Measurements from ENCODE around the gene PIGO. TPM values are rescaled to one million over a fixed set of nuclear protein-coding genes. Genes with fewer than 3 reads are reported as not detected.

The PIGO gene
- total RNA-seq, 1 donor from 2014 or later, result 9.3 TPM

DNA sequence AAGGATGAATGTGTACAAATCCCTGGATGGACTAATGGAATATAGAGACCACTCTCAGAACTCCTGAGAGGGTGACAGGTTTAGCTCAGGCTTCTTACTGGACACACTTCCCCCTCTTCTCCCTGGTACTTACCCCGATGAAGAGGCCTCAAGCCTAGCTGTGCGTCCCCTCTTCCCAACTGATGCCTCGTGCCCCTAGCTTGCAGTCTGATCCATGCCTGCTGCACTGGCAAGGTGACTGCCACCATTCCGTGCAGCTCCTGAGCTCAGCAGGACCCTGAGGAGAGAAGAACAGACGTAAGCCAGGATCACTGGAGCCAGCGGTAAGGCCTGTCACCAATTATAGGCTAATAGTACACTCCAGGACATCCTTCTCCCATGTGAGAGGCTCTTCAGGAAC is 12.1 kb upstream of the PIGO start:
- intact Hi-C loops (cut with DNase I), result no loop called here

DNA sequence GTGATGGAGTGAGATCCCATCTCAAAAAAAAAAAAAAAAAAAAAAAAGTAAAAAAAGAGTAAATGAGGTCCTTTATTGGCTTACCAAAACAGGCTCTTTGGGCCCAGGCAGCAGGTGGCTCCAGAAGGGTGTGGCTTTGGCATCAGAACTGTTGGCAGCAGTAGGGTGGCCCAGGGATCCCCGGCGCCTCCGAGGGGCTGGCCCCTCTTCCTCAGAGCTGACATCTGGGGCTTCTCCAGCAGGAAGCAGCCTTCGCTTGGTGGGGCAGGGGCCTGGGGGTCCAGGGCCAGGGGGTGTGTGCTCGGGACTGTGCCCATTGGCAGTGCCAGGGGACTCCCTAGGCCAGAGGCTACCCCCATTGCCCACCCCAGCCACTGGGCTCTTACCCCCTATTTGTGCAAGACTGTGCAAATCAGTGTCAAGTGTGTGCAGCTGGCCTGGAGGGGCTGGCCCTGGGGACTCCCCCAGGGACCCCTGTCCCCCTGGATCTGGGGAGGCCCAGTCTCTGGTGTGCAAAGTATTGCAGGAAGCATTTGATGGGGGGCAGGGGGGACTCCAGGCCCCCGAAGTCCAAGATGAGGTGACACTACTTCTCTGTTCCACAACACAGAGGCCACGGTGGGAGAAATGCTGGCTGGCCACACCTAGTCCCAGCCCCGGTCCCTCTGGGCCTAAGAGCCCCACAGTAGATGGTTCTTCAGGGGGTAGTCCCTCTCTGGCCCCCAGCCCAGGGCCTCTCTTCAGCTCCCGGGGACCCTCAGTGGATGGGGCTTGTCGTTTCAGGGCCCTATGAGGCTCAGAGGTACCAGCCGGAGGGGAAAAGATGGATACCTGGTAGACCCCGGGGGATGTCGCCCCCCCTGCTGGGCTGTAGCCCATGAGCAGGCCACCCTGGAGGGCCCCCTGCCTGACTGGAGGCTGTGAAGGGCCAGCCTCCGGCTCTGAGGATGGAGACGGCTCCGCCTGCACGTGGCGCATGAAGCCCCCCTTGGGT is 11.2 kb upstream of the PIGO start:
- intact Hi-C loops (cut with DNase I), result no loop called here
- no peak for DNase-seq (ENCODE audit: low spot score)

More for the DNA sequence above, 12.1 kb upstream of the PIGO start:
- no peak for DNase-seq (ENCODE audit: low spot score)

DNA sequence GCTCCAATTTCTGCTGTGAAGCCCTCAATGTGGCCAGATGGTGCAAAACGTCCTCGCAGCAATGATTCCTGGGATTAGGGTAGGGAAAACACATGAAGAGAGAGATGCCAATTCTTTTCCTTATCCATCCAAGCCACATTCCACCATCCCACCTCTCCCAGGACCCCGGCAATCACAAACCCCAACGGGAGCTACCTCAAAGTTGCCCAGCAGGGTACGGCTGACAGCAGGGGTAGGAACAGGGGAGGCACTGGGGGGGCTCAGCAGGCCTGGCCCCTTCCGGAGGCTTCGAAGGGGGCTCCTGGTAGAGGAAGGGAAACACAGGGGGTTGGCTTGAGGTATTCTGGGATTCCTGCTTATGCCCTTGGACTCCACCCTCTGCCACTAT is 9.9 kb upstream of the PIGO start:
- intact Hi-C loops (cut with DNase I), result no loop called here
- no peak for DNase-seq (ENCODE audit: low spot score)

DNA sequence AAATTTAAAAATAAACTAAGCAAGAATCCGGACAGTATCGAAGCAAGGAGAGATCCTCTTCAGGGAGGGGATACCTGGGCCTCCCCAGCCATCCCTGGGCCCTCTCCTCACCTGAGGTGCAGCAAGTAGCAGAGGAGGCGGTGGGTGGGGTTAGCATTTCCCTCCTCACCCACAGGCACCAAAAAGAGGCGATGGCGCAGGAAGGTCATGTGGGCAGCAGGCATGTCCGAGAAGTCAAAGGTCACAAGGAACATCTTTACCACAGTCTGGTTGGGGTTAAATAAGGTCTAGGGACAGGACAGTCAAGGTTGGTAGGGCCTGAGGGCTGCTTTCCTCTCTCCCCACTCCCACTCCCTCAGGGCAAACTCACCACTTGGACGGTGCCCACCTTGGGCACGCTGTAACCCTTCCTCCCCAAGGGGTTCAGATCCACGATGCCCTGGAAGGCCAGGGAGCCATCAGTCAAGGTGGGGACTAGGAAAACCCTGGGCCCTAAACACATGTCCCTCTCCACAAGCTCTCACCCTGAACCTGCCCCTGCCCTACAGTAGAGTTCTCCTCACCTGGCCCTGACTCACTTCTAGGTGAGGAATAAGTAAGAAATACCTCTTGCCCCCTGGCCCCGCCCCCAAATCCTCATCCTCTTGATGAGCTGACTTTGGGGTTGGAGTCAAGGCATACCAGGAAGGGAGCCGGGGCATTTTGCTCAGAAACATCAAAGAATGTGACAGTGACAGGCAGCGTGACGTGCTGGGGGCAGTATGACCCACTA is 9.4 kb upstream of the PIGO start:
- DNase-seq (ENCODE audit: low spot score), result no peak
- intact Hi-C loops (cut with DNase I), result no loop called here

DNA sequence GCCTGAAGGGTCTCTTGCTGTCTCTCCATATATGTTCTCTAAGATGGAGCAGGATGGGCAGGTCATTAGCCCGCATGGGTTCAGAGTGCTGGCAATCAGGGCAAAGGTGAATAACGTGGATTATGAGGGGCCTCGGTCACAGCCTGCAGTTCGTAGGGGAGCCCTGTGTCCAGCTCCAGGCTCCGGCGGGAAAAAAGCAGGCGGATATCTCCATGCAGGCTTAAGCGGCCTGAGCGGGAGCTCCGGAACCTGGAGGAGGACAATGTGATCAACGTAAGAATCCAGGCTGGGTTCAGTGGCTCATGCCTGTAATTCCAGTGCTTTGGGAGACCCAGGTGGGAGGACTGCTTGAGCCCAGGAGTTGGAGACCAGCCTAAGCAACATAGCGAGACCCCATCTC is 8.7 kb upstream of the PIGO start:
- no peak for DNase-seq (ENCODE audit: low spot score)
- intact Hi-C loops (cut with DNase I), result no loop called here

DNA sequence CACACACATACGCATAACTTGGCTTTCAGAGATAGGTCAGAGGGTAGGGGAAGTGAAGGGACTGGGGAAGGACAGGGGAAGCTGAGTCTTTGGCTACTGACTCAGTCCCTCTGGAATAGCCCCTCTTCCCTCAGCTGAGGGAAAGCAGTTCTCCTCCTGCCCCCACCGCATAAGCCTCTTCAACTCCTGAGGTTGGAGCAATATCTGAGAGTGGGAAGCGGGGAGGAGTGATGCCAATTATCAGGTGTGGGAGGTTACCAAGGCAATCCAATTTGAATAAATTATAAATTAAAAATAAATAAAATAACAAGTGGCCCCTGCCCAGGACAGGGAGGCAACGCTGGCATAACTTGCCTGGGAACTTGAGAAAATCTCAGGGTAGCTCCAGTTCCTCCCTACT is 8.2 kb upstream of the PIGO start:
- no peak for DNase-seq (ENCODE audit: low spot score)
- intact Hi-C loops (cut with DNase I), result no loop called here

DNA sequence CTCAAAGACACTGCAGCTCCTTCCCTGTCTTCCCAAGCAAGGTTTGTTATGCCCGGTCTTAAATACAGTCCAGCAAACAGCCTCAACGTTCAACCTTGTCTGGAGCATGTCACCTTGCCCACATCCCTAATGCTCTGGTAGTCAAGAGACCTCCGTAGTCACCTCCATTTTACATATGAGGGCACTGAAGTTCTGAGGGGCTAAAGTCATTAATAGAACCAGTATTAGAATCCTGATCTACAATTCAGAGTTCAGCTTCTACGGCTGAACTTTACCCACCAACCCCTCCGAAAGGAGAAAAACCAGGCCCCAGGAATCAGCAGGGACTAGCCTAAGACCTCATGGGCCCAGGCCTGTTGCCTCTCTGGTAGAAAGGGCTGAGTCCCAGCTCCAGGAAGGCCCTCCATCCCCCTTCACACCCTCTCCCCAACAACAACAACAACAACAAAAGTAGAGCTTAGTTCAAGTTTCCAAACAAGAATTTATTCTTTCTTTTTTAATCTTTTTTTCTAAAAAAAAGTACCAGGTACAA is 7.3 kb upstream of the PIGO start:
- no peak for DNase-seq (ENCODE audit: low spot score)
- intact Hi-C loops (cut with DNase I), result no loop called here

DNA sequence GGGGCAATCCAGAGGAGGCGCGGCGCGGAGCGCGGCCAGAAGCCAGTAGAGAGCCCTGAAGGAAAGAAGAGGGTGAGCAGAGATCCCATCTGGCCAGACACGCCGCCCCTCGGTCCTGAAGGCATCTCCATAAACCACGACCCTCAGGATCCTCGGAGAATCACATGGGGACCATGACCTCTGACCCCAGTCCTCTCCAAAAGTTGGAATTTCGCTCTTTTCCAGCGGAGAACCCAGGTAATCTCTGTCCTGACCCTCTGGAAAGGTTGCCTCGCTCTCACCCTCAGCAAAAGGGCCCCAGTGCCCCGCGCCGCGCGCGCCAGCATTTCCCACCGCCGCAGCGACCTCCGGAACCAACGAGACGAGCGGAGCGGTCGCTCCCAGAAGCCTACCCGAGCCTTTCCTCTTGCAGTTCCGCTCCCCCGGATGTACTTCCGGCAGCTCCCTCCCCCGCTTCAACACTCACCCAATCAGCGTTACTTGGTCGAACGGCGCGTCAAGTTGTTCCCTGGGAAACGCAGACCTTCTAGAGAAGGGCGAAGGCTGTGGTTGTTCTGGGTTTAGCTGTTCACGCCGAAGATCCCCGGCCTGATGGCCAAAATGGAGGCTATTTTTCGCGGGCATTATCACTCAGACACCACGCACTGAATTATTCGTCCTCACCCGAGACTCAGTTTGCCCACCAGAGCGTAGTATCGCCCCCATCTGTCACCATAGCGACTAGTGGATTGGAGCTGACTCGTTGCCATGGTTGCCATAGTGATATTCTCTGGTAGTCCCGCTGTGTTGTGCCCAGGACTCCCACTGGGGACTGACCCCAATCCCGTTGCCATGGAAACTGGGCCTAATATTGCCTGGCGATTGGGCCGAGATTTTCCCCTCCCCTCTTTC is 6.6 kb upstream of the PIGO start, which contains the start of gene STOML2:
TSS of gene STOML2 (minus strand) at position 363 of the 891 bp plus-strand sequence. CDS start at position 326, 37 bp downstream.
- intact Hi-C loops (cut with DNase I), result no loop called here
- peak; percentile 97 for DNase-seq (ENCODE audit: low spot score)

DNA sequence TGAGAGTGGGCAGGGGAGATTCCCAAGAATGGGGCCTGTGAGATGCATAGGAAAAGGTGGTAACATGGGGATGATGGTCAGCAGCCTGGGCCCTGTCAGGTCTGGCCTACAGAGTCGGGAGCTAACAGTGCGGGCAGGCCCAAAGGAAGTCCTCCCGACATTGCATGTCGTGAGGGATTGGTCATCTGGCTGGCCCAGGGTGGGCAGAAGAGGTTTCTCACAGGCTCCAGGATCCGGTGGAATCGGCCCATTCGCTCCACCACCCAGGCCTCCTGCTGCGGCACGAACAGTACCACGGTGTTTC is 6.0 kb upstream of the PIGO start:
- DNase-seq (ENCODE audit: low spot score), result no peak
- intact Hi-C loops (cut with DNase I), result no loop called here

DNA sequence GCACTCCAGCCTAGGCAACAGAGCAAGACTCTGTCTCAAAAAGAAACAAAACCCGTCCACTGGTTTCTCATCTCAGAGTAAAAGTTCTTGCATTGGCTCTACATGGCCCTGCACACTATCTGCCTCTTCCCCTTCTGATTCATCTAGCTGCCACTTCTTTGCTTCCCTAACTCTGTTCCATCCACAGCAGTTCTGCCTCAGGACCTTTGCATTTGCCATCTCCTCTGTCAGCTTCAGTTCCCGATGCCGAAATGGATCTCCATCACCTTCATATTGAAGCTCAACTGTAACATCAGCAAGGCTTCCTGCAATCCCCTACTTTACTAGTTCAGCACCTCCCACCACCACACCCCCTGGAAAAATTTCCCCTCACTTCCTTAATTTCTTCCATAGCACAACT is 1.2 kb upstream of the PIGO start:
- intact Hi-C loops (cut with DNase I), result loop anchor here (2.0 kb wide), 1 partner anchor 17 kb away; no protein-coding TSS in a partner anchor
- DNase-seq (ENCODE audit: low spot score), result no peak

DNA sequence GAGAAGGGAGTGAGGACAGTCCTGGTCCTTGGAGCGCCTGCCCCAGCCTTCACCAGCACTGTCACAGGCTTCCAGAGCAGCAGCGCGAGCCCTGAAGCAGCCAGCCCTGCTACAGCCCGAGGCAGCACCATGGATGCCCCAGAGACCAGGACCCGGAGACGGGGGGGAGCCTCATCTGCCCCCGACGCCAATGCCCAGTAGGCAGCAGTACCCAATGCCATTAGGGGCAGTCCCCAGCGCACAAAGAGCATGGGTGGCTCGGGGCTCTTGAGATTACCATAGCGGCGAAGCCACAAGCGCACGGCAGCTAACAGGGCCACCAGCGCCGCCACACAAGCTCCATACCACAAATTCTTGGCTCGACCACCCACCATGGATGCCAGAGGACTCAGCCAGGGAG is 4.9 kb downstream of the PIGO start:
- no peak for DNase-seq (ENCODE audit: low spot score)
- intact Hi-C loops (cut with DNase I), result loop anchor here (5.0 kb wide), 1 partner anchor 194 kb away; a partner anchor contains a TSS

DNA sequence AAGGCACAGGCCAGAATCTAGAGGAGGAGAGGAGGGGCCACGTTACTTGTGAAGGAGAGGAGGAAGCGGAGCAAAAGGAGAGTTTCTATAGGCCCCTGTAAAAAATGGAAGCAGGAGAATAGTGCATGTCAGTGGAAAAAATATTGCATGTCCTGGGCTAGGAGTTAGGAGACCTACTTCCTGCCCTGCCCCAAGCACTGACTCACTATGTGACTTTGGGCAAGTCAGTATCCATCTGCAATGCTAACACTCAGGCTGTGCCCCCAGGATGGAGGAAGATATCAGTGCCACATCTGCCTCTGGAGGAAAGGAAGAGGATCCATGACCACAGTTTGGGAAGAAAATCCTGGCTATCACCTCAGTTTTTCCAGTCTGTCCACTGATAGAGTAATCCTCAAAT is 7.0 kb downstream of the PIGO start:
- intact Hi-C loops (cut with DNase I), result no loop called here
- no peak for DNase-seq (ENCODE audit: low spot score)

DNA sequence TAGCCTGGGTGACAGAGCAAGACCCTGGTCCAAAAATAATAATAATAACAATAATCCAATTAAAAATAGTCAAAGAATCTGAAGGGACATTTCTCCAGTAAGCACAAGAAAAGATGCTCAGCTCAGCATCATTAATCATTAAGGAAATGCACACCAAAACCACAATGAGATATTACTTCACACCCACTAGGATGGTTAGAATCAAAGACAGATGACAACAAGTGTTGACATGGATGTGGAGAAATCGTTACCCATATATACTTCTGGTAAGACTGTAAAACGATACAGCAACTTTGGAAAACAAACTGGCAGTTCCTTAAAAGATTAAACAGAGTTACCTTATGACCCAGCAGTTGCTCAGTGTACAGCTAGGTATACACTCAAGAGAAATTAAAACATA is 11.3 kb downstream of the PIGO start:
- DNase-seq (ENCODE audit: low spot score), result no peak
- intact Hi-C loops (cut with DNase I), result no loop called here

DNA sequence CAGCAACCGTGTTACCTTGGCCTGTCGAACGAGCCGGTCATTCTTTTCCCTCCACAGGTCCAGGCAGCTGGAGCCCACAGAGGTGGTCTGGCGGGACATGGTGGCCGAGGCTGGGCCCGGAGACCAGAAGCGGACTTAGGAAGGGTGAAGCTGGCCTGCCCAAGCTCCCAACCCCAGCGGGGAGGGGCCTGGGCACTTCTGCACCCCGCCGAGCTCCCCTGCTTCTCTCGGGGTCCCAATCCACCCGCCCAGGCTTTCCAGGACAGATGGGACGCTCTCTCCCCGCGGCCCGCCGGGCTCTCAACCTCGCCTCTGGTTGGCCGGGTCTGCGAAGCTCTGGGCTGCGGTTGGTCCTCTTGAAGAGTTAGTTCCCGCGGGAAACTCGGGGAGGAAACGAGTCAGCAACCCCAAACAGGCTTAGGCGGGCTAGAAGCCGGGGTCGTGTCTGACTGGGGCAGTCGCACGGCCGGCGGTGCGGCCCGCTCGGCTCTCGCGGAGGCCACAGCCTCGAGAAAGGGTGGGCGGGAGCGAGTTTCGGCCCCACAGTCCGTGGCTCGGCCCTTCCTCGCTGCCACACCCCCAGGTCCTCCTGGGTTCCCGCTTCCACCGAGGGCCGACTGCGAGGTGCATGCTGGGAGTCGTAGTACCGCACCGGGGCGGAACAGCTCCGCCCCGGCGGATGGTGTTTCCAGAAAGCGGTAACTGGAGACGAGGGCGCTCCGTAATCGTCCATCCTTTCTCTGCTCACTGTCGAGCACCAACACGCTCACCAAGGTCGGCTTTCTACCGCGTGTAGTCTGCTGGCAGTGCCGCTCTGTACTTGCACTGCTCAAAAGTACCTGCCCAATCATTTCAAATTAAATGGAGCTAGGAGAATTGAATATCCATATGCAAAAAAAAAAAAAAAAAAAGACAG is 16.7 kb downstream of the PIGO start, which contains the start of gene FANCG:
TSS of gene FANCG (minus strand) at position 517 of the 916 bp plus-strand sequence. CDS start at position 99, 418 bp downstream.
- intact Hi-C loops (cut with DNase I), result loop anchor here (2.0 to 10.0 kb wide), 2 partner anchors 17 to 525 kb away; partner anchors contain the start of genes PIGO and TESK1

DNA sequence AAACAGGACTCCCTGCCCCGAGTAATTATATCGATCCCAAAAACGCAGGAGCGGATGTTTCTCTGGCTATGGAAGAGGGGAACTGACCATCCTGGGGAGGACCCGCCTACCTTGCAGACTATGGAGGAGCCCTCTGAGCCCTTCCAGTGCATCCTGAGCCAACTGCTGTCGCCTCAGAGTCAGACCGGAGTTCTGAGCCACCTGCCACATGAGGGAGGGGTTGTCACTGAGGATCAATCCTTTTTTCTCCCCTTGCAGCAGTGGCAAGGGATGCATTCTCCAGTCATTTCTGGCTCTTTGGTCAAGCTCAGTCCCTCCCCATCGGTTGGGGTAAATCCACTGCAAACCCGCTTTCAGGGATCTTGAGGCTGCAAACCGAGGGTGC is 17.4 kb downstream of the PIGO start:
- no peak for DNase-seq (ENCODE audit: low spot score)
- intact Hi-C loops (cut with DNase I), result loop anchor here (10.0 kb wide), 1 partner anchor 526 kb away; the partner anchor contains the start of gene TESK1

More for the DNA sequence above, 16.7 kb downstream of the PIGO start, which contains the start of gene FANCG:
- peak; percentile 97 for DNase-seq (ENCODE audit: low spot score)

DNA sequence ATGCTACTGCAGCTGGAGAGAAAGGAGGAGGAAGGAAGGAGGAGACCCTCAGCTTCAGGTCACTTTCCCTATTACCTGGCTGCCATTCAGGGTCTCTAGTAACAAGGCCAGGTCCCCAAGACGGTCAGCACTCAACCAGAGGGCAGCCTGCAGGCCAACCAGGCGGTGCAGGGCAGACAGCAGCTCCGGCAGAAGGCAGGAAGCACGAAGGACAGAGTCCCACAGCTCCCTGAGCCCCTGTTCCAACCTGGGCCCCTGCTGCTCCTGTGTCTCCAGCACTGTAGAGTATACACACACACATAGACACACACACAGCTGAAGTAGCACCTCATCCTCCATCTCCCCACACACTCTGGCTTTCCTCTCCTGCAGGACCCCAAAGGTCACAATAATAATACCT is 18.3 kb downstream of the PIGO start:
- DNase-seq (ENCODE audit: low spot score), result no peak
- intact Hi-C loops (cut with DNase I), result loop anchor here (10.0 kb wide), 1 partner anchor 527 kb away; the partner anchor contains the start of gene TESK1

DNA sequence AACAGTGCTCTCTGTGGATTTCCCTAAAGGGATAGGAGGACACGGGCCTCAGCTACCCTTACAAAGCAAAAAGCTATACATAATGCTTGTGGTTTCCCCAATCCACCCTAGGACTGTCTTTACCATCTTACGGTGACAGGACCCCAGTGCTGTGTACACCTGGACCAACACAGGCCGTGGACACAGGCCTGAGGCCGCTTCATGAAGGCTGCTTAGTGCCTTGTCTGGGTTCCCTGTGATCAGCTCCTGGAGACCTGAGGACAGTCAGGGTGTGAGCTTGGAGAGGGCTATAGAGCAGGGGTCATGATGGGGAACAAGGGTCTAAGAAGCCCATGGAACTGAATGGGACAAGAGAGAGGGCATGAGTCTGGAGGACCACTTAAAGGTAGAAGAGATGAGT is 19.5 kb downstream of the PIGO start:
- intact Hi-C loops (cut with DNase I), result loop anchor here (10.0 kb wide), 1 partner anchor 528 kb away; the partner anchor contains the start of gene TESK1
- no peak for DNase-seq (ENCODE audit: low spot score)

DNA sequence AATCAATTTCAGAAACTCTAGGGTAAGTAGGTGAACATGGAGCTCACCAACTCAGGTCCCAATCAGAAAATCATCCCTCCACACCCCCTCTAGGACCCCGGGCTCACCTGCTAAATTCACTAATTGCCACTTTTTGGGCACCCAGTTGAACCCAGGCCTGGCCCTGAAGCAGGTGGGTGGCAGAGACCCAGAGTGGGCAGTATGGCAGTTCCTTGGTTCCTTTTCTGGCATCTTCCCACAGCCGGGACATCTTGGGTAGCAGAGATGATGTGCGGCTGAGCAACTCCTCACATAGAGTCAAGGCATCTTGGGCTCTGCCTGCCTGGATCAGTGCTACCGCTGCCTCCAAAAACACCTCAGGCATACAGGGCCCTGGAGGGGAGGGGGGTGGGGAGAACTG is 21.0 kb downstream of the PIGO start:
- intact Hi-C loops (cut with DNase I), result loop anchor here (10.0 kb wide), 1 partner anchor 529 kb away; the partner anchor contains the start of gene TESK1
- DNase-seq (ENCODE audit: low spot score), result no peak

Data from cardiac septum (tissue), 1 donor.